GM21526 (cell line): ENCODE data around the gene CDH4.
"Not testable (repeated sequence)": the region's sequence is repeated elsewhere in the genome, so short reads cannot be mapped to it uniquely, and the experiment has no call there.

ENCODE experiments used
- ATAC-seq: cut with Tn5 transposase; IDR thresholded peaks from one replicate; pipeline ENCODE4 v1.9.1; 2021; ENCODE audit warnings: moderate library complexity; ENCODE audit not compliant: unreplicated experiment, low FRiP score

The CDH4 gene

GRCh38 chr20:61967300-61967699, 715.2 kb downstream of the CDH4 start:
- no peak for ATAC-seq

- ATAC-seq, result no peak
Measured at GRCh38 chr20:61968036-61968810, 716.2 kb downstream of the CDH4 start.

GRCh38 chr20:61968932-61969331, 716.9 kb downstream of the CDH4 start:
- no peak for ATAC-seq

GRCh38 chr20:61969806-61970205, 717.7 kb downstream of the CDH4 start:
- ATAC-seq, result no peak

- no peak for ATAC-seq
Measured at GRCh38 chr20:61970357-61970756, 718.3 kb downstream of the CDH4 start.

GRCh38 chr20:61971595-61971994, 719.5 kb downstream of the CDH4 start:
- ATAC-seq, result not testable (repeated sequence)

GRCh38 chr20:61972636-61973508, 720.8 kb downstream of the CDH4 start:
- ATAC-seq, result no peak

- no peak for ATAC-seq
Measured at GRCh38 chr20:61973515-61974356, 721.7 kb downstream of the CDH4 start.

- no peak for ATAC-seq
Measured at GRCh38 chr20:61974357-61974665, 722.2 kb downstream of the CDH4 start.

- ATAC-seq, result no peak
Measured at GRCh38 chr20:61975407-61976129, 723.5 kb downstream of the CDH4 start.

GRCh38 chr20:61976263-61976643, 724.2 kb downstream of the CDH4 start:
- ATAC-seq, result no peak

GRCh38 chr20:61976644-61977418, 724.8 kb downstream of the CDH4 start:
- ATAC-seq, result no peak

GRCh38 chr20:61977419-61977786, 725.3 kb downstream of the CDH4 start:
- no peak for ATAC-seq

GRCh38 chr20:61978491-61978890, 726.4 kb downstream of the CDH4 start:
- ATAC-seq, result no peak

- ATAC-seq, result no peak
Measured at GRCh38 chr20:61979090-61979489, 727.0 kb downstream of the CDH4 start.

- no peak for ATAC-seq
Measured at GRCh38 chr20:61979701-61980635, 727.9 kb downstream of the CDH4 start.

- ATAC-seq, result no peak
Measured at GRCh38 chr20:61980647-61981583, 728.9 kb downstream of the CDH4 start.
